Activated T-helper 9 cell treated with anti-CD3 and anti-CD28 coated beads, Interleukin-2, amount 50 U/mL, for 16 hours (primary cell): ENCODE results near the gene ACAD9.
"Not testable (repeated sequence)": the region's sequence is repeated elsewhere in the genome, so short reads cannot be mapped to it uniquely, and the experiment has no call there.

Experiments used
- DNase-seq: peaks from one replicate; pipeline ENCODE4 v3.0.0-alpha.2; 2020; ENCODE audit warnings: low read depth

Gene ACAD9

GRCh38 chr3:128895843-128896697, 16.6 kb downstream of the ACAD9 start:
- DNase-seq, result no peak

- no peak for DNase-seq
These were observed 23.0 kb downstream of the ACAD9 start for GRCh38 chr3:128902426-128902825.

GRCh38 chr3:128903501-128903900, 24.1 kb downstream of the ACAD9 start:
- DNase-seq, result no peak

GRCh38 chr3:128906031-128906803, 26.8 kb downstream of the ACAD9 start:
- DNase-seq, result no peak

- no peak for DNase-seq
These were observed 27.5 kb downstream of the ACAD9 start for GRCh38 chr3:128906804-128907525.

GRCh38 chr3:128907706-128908445, 28.5 kb downstream of the ACAD9 start:
- no peak for DNase-seq

- DNase-seq, result no peak
These were observed 29.5 kb downstream of the ACAD9 start for GRCh38 chr3:128908951-128909350.

- DNase-seq, result no peak
These were observed 30.6 kb downstream of the ACAD9 start for GRCh38 chr3:128910006-128910405.

GRCh38 chr3:128911911-128912310, 32.5 kb downstream of the ACAD9 start:
- DNase-seq, result no peak

- DNase-seq, result no peak
These were observed 35.7 kb downstream of the ACAD9 start for GRCh38 chr3:128914966-128915645.

GRCh38 chr3:128917291-128917690, 37.9 kb downstream of the ACAD9 start:
- no peak for DNase-seq

- no peak for DNase-seq
These were observed 40.6 kb downstream of the ACAD9 start for GRCh38 chr3:128919988-128920387.

GRCh38 chr3:128922804-128923459, 43.5 kb downstream of the ACAD9 start:
- peak; percentile 6 for DNase-seq

- DNase-seq, result no peak
These were observed 44.2 kb downstream of the ACAD9 start for GRCh38 chr3:128923576-128923975.

- DNase-seq, result not testable (repeated sequence)
These were observed 44.6 kb downstream of the ACAD9 start for GRCh38 chr3:128923986-128924385.

- DNase-seq, result no peak
These were observed 49.9 kb downstream of the ACAD9 start for GRCh38 chr3:128929364-128929763.

- no peak for DNase-seq
These were observed 51.6 kb downstream of the ACAD9 start for GRCh38 chr3:128931046-128931445.

- no peak for DNase-seq
These were observed 53.2 kb downstream of the ACAD9 start for GRCh38 chr3:128932516-128933212.

GRCh38 chr3:128933213-128933921, 53.9 kb downstream of the ACAD9 start:
- no peak for DNase-seq

- no peak for DNase-seq
These were observed 54.5 kb downstream of the ACAD9 start for GRCh38 chr3:128933922-128934253.
